ENCODE results near the gene PRKAR2B.

DNA sequence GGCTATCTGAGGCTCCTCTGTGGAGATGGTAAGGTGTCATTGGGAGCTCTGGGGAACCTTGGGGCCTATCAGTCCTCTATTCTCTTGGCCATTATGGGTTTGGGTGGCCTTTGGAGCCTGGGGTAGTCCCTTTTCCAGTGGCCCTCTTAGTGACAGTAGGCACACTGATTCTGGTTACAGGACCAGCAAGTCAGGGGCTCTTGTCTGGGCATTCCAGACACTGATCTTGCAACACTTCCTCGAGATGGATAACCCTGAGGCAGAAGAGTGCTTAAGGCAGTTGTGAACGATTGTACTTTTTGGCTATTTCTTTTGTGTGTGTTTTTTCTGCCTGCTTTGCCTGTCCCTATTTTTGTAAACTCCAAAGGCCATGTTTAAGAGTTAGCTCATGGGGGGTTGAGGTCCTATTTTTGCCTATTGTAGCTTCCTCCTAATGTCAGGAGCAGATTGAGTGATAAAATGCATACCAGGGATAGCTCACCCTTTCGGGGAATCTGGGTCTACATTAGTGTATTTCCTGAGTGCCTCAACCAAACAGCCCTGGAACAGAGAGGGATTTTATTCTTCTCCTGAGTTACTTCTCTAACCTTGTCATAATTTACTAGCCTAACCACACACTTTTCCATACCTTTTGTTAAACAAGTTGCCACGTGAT is 61.2 kb downstream of the PRKAR2B start:
- TF ChIP-seq, protein P1, sequence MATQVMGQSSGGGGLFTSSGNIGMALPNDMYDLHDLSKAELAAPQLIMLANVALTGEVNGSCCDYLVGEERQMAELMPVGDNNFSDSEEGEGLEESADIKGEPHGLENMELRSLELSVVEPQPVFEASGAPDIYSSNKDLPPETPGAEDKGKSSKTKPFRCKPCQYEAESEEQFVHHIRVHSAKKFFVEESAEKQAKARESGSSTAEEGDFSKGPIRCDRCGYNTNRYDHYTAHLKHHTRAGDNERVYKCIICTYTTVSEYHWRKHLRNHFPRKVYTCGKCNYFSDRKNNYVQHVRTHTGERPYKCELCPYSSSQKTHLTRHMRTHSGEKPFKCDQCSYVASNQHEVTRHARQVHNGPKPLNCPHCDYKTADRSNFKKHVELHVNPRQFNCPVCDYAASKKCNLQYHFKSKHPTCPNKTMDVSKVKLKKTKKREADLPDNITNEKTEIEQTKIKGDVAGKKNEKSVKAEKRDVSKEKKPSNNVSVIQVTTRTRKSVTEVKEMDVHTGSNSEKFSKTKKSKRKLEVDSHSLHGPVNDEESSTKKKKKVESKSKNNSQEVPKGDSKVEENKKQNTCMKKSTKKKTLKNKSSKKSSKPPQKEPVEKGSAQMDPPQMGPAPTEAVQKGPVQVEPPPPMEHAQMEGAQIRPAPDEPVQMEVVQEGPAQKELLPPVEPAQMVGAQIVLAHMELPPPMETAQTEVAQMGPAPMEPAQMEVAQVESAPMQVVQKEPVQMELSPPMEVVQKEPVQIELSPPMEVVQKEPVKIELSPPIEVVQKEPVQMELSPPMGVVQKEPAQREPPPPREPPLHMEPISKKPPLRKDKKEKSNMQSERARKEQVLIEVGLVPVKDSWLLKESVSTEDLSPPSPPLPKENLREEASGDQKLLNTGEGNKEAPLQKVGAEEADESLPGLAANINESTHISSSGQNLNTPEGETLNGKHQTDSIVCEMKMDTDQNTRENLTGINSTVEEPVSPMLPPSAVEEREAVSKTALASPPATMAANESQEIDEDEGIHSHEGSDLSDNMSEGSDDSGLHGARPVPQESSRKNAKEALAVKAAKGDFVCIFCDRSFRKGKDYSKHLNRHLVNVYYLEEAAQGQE (IDR thresholded peaks at IDR 0.05; ENCODE audit: insufficient read depth in 1 of 2, low read depth in 2 of 2, low read length in 2 of 2), result no peak
- no peak for TF ChIP-seq POLR2AphosphoS5 (IDR thresholded peaks at IDR 0.05; ENCODE audit: low read depth, low read length)

Data from PFSK-1 (cell line).